ENCODE results near the gene DNAJC5G.
"Not testable (repeated sequence)": the region's sequence is repeated elsewhere in the genome, so short reads cannot be mapped to it uniquely, and the experiment has no call there.

Gene DNAJC5G

DNA sequence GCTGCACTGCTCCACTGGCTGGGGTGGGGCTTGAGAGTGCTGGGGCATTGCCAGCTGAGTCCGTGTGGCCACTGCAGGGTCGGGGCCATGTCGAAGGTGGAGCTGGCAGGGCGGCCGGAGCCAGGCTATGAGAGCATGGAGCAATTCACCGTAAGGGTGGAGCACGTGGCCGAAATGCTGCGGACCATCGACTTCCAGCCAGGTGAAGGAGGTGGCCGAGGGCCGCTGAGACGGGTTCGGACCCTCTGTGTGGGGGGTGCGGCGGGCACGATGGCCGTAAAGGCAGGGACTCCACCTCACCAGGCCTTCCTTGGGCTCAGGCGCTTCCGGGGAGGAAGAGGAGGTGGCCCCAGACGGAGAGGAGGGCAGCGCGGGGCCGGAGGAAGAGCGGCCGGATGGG, 30.9 kb downstream of the DNAJC5G start:
- Histone ChIP-seq H3K9me3 (ENCODE audit: control insufficient read depth, insufficient read depth, low read length) (no peaks in the 10 kb centered on the region), H3K9ac (ENCODE audit: low read depth, low read length) (peak overlapping the region; percentile 29; the same call in 1 of the 2 replicates), H3K4me1 (ENCODE audit: insufficient read depth, low read length) (no peaks in the 10 kb centered on the region; the same call in 1 of the 2 replicates), H3K36me3 (ENCODE audit: insufficient read depth, low read length) (no peaks in the 10 kb centered on the region)

GRCh38 chr2:27306573-27307286, 31.5 kb downstream of the DNAJC5G start:
- no peaks in the 10 kb centered on the region; the same call in 1 of the 2 replicates for H3K4me1 ChIP-seq (ENCODE audit: insufficient read depth, low read length)
- no peaks in the 10 kb centered on the region for H3K36me3 ChIP-seq (ENCODE audit: insufficient read depth, low read length)
- peak overlapping the region; percentile 29; the same call in 1 of the 2 replicates for H3K9ac ChIP-seq (ENCODE audit: low read depth, low read length)
- H3K9me3 ChIP-seq (ENCODE audit: control insufficient read depth, insufficient read depth, low read length) = no peaks in the 10 kb centered on the region

GRCh38 chr2:27307287-27307544, 32.0 kb downstream of the DNAJC5G start:
- H3K36me3 ChIP-seq (ENCODE audit: insufficient read depth, low read length) = no peaks in the 10 kb centered on the region

GRCh38 chr2:27307545-27308358, 32.5 kb downstream of the DNAJC5G start:
- H3K36me3 ChIP-seq (ENCODE audit: insufficient read depth, low read length) = no peaks in the 10 kb centered on the region
- peak overlapping the region; percentile 34; the same call in 1 of the 2 replicates for H3K9ac ChIP-seq (ENCODE audit: low read depth, low read length)
- no peaks in the 10 kb centered on the region for H3K9me3 ChIP-seq (ENCODE audit: control insufficient read depth, insufficient read depth, low read length)
- H3K4me1 ChIP-seq (ENCODE audit: insufficient read depth, low read length) = no peaks in the 10 kb centered on the region; the same call in 1 of the 2 replicates

More at GRCh38 chr2:27307287-27307544, 32.0 kb downstream of the DNAJC5G start:
- H3K9me3 ChIP-seq (ENCODE audit: control insufficient read depth, insufficient read depth, low read length) = no peaks in the 10 kb centered on the region
- H3K9ac ChIP-seq (ENCODE audit: low read depth, low read length) = peak overlapping the region; percentile 29; the same call in 1 of the 2 replicates
- H3K4me1 ChIP-seq (ENCODE audit: insufficient read depth, low read length) = no peaks in the 10 kb centered on the region; the same call in 1 of the 2 replicates

GRCh38 chr2:27308359-27308881, 33.2 kb downstream of the DNAJC5G start, which contains the start of gene UCN:
TSS of gene UCN (minus strand) at chr2:27308445. CDS start at chr2:27307895, 550 bp downstream.
- no peaks in the 10 kb centered on the region; the same call in 1 of the 2 replicates for H3K4me1 ChIP-seq (ENCODE audit: insufficient read depth, low read length)

DNA sequence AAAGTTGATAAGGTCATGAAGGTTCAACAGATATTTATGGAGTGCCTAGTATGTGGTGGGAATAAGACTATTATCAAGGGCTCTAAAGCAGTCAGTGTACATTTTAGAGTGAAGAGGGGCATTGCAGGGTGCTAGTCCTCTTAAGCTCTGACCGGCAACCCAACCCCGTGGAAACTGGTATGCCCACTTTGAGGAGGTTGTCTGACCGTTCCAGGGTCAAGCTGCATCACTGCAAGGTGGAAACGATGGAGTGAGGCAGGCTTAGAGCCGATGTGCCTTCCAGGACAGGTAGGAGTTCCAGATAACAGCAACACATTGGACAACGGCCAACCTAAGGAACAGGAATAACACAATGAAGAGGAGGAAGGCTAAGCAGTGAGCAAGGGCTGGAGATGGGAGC, 34.4 kb downstream of the DNAJC5G start:
- Histone ChIP-seq H3K36me3 (ENCODE audit: insufficient read depth, low read length) (no peaks in the 10 kb centered on the region), H3K4me1 (ENCODE audit: insufficient read depth, low read length) (no peaks in the 10 kb centered on the region; the same call in 1 of the 2 replicates), H3K9me3 (ENCODE audit: control insufficient read depth, insufficient read depth, low read length) (no peaks in the 10 kb centered on the region), H3K9ac (ENCODE audit: low read depth, low read length) (no peak overlapping the region)

More at GRCh38 chr2:27308359-27308881, 33.2 kb downstream of the DNAJC5G start, which contains the start of gene UCN:
- no peaks in the 10 kb centered on the region for H3K36me3 ChIP-seq (ENCODE audit: insufficient read depth, low read length)
- H3K9me3 ChIP-seq (ENCODE audit: control insufficient read depth, insufficient read depth, low read length) = no peaks in the 10 kb centered on the region
- H3K9ac ChIP-seq (ENCODE audit: low read depth, low read length) = peak within 1 kb of the TSS; percentile 34; the same call in 1 of the 2 replicates

- Histone ChIP-seq H3K4me1 (ENCODE audit: insufficient read depth, low read length) (no peaks in the 10 kb centered on the region; the same call in 1 of the 2 replicates), H3K36me3 (ENCODE audit: insufficient read depth, low read length) (no peaks in the 10 kb centered on the region), H3K9me3 (ENCODE audit: control insufficient read depth, insufficient read depth, low read length) (no peaks in the 10 kb centered on the region), H3K9ac (ENCODE audit: low read depth, low read length) (no peak overlapping the region)
Observed at GRCh38 chr2:27312152-27312551, 36.9 kb downstream of the DNAJC5G start.

DNA sequence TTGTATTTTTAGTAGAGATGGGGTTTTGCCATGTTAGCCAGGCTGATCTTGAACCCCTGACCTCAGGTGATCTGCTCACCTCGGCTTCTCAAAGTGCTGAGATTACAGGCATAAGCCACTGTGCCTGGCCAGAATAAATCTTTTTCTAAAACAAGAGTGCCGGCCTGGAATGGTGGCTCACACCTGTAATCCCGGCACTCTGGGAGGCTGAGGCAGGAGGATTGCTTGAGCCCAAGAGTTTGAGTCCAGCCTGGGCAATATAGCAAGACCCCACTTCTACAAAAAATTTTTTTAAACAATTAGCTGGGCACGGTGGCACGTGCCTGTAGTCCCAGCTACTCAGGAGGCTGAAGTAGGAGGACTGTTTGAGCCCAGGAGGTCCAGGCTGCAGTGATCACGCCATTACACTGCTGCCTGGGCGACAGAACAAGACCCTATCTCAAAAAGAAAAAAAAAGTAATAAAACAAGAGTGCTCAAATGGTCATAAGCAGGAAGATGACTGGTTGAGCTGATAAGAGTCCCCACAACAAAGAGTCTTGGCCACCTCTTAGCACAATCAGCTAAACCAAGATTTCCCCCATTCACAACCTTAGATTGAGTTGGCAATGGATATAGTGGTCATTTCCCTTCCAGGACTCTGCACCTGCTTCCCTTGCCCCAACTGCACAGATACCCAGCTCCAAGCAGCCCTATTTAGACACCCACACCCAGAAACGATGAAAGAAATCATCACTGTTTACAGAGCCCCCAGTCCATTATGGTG, 38.8 kb downstream of the DNAJC5G start:
- Histone ChIP-seq H3K36me3 (ENCODE audit: insufficient read depth, low read length) (no peaks in the 10 kb centered on the region), H3K9ac (ENCODE audit: low read depth, low read length) (no peak overlapping the region), H3K9me3 (ENCODE audit: control insufficient read depth, insufficient read depth, low read length) (no peaks in the 10 kb centered on the region), H3K4me1 (ENCODE audit: insufficient read depth, low read length) (no peaks in the 10 kb centered on the region)

GRCh38 chr2:27314709-27315108, 39.5 kb downstream of the DNAJC5G start:
- H3K9ac ChIP-seq (ENCODE audit: low read depth, low read length) = no peak overlapping the region
- no peaks in the 10 kb centered on the region for H3K36me3 ChIP-seq (ENCODE audit: insufficient read depth, low read length)
- H3K4me1 ChIP-seq (ENCODE audit: insufficient read depth, low read length) = no peaks in the 10 kb centered on the region
- no peaks in the 10 kb centered on the region for H3K9me3 ChIP-seq (ENCODE audit: control insufficient read depth, insufficient read depth, low read length)

DNA sequence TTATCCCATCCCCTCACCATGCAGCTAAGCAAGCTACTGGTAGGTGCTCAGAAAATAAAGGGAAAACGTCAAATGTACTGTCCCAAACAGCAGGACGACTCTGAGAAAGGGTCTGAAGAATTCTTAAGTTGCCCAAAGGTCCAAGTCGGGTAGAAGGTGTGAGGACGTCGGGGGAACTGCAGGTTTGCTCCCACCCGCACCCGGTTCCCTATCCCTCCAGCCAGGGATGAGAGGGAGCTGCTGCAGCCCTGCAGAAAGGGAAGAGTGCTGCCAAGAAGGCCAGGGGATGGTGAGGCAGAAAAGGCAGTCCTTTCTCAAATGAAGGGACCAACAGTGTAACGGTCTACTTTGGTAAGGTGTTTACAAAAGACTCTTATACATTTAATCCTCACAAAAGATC, 39.9 kb downstream of the DNAJC5G start:
- Histone ChIP-seq H3K36me3 (ENCODE audit: insufficient read depth, low read length) (no peaks in the 10 kb centered on the region), H3K4me1 (ENCODE audit: insufficient read depth, low read length) (no peaks in the 10 kb centered on the region), H3K9me3 (ENCODE audit: control insufficient read depth, insufficient read depth, low read length) (no peaks in the 10 kb centered on the region), H3K9ac (ENCODE audit: low read depth, low read length) (no peak overlapping the region)

DNA sequence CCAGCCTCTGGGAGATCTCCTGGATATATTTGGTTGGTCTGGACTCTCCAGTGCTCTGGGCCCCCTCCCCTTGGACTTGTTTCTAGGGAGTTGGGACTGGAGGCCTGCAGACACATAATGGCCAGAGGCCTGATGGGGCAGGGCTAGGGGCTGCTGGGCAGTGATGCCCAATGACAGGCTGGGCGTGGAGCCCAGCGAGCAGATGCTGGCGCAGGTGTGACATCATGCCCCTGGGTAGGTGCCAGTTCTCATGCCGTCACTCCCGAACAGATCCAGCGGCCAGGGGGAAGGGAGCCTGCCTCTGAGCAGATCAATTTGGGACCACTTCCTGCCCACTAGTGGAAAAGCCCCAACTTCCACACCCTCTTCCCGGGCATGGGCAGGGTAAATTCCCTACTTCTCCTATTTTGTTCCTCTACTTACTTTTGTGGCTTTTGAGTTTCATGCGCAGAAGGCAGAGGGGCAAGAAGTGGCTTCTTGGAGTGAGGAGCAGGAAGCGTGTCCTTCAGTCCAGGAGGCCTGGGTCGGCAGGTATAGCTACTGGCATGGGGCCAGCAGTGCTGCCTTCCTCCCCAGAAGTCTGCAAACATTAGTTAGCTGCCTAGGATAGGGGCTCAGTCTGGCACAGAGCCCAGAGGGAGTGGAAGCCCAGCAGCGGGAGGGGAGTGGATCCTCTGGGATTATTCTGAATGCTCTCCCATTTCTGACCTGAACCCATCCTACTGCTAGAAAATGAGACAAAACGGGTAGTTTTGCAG, 41.6 kb downstream of the DNAJC5G start:
- Histone ChIP-seq H3K9me3 (ENCODE audit: control insufficient read depth, insufficient read depth, low read length) (no peaks in the 10 kb centered on the region), H3K36me3 (ENCODE audit: insufficient read depth, low read length) (no peaks in the 10 kb centered on the region), H3K9ac (ENCODE audit: low read depth, low read length) (no peak overlapping the region), H3K4me1 (ENCODE audit: insufficient read depth, low read length) (peaks cover 4% of the 10 kb centered on the region)

GRCh38 chr2:27319839-27320238, 44.6 kb downstream of the DNAJC5G start:
- H3K9me3 ChIP-seq (ENCODE audit: control insufficient read depth, insufficient read depth, low read length); H3K4me1 ChIP-seq (ENCODE audit: insufficient read depth, low read length); H3K9ac ChIP-seq (ENCODE audit: low read depth, low read length); H3K36me3 ChIP-seq (ENCODE audit: insufficient read depth, low read length): not testable (repeated sequence)

GRCh38 chr2:27320958-27321543, 45.8 kb downstream of the DNAJC5G start:
- H3K9ac ChIP-seq (ENCODE audit: low read depth, low read length) = no peak overlapping the region
- no peaks in the 10 kb centered on the region for H3K36me3 ChIP-seq (ENCODE audit: insufficient read depth, low read length)
- peaks cover 4% of the 10 kb centered on the region for H3K4me1 ChIP-seq (ENCODE audit: insufficient read depth, low read length)
- H3K9me3 ChIP-seq (ENCODE audit: control insufficient read depth, insufficient read depth, low read length) = no peaks in the 10 kb centered on the region
